ENCODE data around the gene DMTF1.
"Not testable (repeated sequence)": the region's sequence is repeated elsewhere in the genome, so short reads cannot be mapped to it uniquely, and the experiment has no call there.

Gene DMTF1, protein sequence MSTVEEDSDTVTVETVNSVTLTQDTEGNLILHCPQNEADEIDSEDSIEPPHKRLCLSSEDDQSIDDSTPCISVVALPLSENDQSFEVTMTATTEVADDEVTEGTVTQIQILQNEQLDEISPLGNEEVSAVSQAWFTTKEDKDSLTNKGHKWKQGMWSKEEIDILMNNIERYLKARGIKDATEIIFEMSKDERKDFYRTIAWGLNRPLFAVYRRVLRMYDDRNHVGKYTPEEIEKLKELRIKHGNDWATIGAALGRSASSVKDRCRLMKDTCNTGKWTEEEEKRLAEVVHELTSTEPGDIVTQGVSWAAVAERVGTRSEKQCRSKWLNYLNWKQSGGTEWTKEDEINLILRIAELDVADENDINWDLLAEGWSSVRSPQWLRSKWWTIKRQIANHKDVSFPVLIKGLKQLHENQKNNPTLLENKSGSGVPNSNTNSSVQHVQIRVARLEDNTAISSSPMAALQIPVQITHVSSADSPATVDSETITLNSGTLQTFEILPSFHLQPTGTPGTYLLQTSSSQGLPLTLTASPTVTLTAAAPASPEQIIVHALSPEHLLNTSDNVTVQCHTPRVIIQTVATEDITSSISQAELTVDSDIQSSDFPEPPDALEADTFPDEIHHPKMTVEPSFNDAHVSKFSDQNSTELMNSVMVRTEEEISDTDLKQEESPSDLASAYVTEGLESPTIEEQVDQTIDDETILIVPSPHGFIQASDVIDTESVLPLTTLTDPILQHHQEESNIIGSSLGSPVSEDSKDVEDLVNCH

DNA sequence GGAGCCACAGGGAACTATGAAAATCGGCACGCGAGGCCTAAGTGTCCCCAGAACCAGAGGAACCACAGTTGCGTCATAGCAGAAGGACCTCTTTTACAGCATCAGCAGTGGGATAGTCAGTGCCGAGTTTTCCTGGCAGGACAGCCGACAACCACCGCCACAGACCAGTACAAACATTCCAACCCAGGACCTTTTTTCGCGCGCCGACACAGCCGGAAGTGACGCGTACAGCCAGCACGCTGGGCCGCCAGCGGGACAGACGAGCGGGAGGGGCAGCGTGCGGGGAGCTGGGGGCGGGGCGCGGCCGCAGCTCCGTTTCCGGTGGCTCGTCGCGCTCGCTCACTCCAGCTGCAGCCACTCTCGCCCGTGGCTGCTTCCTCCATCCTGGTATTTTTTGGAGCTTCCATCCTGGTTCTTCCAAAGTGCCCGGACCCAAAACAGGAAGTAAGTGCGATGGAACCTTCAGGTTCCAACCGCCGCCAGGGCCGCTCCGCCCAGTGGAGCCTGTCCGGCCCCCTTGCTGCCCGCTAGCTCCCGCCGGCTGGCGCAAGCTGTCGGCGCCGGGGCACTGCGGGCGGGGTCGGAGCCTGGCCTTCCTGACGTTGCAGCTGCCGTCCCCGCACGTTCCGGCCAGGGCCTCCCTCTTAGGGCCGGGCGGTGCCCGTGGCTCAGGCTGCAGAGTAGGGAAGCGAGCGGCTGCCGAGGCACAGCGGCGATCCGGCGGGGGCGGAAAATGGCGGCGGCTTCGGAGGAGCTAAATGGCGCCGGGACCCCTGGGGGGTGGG is at the start of gene DMTF1:
Gene DMTF1, plus strand, starts transcription at position 342 of the 785 bp plus-strand sequence. CDS start 12,489 bp downstream, outside the sequence.
- DNase-seq (ENCODE audit: low read depth in 2 of 2): peak; percentile 76 to 85

DNA sequence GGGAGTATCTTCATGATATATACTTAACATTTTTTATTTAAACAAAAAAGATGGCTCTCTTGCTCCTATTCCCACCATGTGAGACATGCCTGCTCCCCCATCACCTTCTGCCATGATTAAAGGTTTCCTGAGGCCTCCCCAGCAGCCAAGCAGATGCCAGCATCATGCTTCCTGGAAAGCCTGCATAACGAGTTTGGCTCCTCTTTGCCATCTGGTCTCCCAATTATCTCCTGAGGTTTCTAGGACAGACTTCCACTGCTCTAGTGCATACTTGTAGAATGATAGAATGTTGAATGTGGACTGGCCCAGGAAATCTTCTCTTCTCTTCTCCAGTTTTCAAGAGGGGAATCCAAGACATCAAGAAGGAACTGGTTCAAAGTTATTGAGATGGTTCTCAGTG is 46.9 kb upstream of the DMTF1 start:
- DNase-seq (ENCODE audit: low read depth in 2 of 2): no peak

DNA sequence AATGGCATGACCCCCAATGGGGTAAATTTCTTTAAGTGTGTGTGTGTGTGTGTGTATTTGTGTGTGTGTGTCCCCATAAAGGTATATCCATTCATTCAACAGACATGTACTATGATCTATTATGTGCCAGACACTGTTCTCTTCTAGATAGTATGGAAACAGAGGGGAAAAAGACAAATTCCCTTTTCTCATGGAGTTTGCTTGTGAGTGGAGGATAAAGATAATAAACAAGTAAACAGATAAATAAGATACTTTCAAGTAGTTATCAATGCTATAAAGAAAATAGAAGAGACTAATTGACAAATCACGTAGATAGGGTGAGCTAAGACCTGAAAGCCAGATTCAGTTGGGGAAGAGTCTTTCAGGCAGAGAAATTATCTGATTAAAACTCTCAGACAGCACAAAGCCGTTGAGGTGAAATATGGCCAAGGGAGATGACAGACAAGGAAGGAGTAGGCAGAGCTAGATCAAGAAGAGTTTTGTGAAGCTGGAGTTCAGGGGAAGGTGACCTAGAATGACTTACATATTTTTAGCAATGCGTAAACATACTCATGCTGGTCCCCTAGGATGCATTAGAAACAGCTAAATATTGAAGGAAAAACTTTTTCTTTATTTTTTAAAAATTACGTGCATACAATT is 45.2 kb upstream of the DMTF1 start:
- DNase-seq (ENCODE audit: low read depth in 2 of 2): no peak

DNA sequence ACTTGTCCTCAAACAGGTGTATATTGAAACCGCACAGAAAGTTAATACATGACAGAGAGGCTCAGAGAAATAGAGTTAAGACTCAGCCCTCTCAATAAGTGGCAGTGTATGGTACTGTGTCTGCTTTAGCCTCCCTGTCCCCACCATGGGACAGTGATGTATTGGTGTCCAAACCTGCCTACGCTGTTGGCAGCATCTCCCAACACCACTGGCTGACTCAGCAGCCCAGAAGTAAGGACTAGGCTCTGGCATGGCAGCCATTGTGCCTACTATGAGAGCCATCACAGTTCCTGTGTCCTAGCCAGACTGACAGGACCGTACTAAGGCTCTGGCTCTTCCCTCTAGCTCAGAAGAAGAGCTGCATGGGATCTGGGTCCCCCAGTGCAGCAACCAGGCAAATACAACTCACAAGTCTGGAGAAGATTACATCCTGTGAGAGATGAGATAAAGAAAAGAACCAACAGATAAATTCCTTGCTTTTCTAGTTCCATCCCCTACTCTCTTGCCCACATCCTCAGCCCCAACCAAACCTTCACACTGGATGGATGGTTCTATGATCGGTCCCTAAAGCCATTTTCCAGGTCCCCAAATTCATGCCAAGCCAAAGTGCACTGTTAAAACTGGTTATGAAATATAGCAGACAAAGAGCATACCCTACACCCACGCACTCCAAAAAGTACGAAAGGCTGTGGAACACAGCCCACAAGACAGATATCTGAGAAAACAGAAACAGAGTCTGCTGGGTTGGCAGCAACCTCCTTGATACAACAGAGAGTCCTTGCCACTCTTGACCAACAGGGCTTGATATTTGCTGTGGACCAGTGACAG is 44.1 kb upstream of the DMTF1 start:
- DNase-seq (ENCODE audit: low read depth in 2 of 2): no peak

DNA sequence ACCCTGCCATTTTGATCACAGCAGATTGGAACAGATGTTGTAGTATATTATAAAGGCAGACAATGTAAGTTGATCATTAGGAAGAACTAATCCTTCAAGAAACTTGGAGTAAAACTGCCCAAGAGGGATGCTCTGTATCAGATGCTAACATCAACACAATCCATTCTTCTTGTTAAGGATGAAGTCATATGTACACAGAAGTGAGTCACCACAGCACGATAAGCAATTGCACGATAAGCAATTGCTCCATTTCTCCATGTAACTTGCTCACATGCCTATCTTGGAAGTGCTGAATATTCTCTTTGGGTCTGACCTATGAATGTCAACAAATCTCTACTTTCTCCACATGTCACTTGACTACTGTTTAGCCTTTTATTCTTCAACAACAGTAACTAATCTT is 41.5 kb upstream of the DMTF1 start:
- DNase-seq (ENCODE audit: low read depth in 2 of 2): no peak

DNA sequence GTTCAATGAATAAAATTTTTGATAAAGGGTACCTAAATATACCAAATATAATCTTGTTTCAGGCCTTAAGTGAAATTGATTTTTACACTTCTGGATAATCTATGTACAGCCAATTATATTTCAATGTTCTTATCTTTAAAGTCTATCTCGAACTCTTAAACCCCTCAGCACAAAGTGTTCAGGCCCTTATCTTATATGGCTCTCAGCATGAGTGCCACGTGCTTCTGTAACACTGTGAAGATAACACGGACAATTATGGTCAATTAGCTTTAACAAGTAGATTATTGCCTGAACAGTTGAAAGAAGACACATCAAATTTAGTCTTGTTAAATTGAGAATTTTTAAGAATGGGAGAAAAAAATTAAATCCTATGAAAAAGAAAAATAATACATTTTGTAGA is 40.4 kb upstream of the DMTF1 start:
- no peak for DNase-seq (ENCODE audit: low read depth in 2 of 2)

DNA sequence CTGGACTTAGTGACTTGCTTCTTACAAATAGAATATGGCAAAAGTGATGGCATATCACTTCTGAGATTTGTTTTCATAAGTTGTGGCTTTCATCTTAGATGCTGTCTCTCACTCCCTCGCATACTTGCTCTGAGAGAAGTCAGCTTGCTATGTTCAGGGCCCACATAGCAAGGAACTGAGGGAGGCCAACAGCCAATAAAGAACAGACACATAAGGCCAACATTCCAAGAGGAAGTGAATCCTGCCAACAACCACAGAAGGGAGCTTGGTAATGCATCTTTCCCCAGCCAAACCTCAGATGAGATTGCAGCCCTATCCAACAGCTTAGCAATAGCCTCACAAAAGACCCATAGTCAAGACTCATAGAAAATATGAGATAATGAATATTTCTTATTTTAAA is 39.2 kb upstream of the DMTF1 start:
- DNase-seq (ENCODE audit: low read depth in 2 of 2): no peak

DNA sequence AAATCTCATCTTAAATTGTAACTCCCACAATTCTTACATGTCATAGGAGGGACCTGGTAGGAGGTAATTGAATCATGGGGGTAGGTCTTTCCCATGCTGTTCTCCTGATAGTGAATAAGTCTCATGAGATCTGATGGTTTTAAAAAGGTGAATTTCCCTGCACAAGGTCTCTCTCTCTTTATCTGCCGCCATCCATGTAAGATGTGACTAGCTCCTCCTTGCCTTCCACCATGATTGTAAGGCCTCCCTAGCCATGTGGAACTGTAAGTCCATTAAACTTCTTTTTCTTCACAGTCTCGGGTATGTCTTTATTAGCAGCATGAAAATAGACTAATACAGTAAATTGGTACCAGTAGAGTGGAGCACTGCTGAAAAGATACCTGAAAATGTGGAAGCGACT is 38.3 kb upstream of the DMTF1 start:
- not testable (repeated sequence) for DNase-seq (ENCODE audit: low read depth in 2 of 2)

DNA sequence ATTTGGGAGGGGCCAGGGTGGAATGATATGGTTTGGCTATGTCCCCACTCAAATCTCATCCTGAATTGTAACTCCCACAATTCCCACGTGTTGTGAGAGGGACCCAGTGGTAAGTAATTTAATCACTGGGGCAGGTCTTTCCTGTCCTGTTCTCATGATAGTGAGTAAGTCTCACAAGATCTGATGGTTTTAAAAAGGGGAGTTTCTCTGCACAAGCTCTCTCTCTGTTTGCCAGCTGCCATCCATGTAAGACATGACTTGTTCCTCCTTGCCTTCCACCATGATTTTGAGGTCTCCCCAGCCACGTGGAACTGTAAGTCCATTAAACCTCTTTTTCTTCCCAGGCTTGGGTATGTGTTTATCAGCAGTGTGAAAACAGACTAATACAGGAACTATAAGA is 36.5 kb upstream of the DMTF1 start:
- DNase-seq (ENCODE audit: low read depth in 2 of 2): not testable (repeated sequence)

DNA sequence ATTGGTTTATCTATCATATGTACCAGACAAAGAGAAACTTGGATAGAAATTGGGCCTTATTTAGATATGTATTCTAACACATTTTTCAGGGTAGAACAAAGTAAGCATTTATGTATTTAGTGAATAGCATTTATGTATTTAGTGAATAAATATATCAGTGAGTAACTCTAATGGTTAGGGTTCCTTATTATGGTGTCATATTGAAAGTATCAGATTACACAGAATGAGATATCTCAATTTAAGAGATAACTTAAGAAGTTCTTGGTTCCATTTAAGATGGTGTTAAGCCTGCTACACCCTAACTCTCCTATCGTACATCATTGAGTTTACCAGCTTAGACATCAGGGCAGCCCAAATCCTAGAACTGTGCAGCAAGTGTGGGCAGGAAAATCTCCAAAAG is 35.9 kb upstream of the DMTF1 start:
- no peak for DNase-seq (ENCODE audit: low read depth in 2 of 2)

DNA sequence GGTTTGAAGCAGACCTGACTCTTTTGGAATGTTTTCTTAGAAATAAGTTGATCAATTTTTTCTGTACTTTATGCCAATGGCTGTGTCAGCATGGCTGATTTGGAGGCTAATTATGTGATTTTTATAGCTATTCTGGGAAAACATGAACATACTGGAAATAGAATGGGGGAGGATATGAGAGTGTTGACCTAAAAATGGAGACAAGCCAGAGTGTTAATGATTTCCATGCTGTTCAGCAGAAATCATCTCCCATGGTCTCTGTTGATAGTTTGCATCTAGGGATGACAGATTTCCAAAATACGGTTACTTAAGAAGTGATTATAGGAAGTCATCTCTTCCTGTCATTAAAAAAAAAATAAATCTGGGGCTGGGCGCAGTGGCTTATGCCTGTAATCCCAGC is 32.7 kb upstream of the DMTF1 start:
- no peak for DNase-seq (ENCODE audit: low read depth in 2 of 2)

DNA sequence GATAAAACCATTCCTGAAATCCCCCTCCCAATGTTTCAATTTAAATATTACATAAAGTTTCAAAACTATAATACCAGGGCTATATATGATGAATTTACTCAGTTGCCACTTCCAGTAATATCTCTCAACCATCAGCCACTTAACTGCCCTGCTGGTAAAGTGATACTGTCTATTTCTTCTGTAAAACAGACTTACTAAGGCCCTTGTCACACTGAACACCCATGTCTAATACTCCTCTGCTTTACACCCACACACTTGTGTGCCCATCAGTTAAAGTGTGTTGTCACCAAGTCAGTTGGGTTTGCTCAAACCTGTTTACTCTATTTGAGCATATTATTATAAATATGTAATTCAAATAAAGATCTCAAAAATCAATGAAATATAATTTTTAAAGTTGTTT is 29.1 kb upstream of the DMTF1 start:
- DNase-seq (ENCODE audit: low read depth in 2 of 2): no peak

DNA sequence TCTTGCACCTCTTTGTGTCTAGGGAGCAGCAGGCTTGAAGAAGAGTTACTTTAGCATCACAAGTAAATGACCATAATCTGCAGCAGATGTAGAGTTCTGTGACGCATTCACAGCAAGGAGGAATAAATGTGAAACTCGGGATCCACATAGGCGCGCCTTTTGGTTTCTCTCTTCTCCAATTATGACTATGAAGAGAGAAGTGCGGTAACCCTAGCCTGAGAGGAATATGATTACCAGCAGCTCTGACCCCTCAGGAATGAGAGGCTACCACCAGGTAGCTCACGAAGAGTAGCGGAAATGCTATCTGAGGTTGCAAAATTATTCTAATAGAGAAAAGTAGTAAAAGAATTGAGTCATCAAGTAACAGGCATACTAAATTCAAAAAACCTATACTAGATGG is 25.2 kb upstream of the DMTF1 start:
- no peak for DNase-seq (ENCODE audit: low read depth in 2 of 2)

DNA sequence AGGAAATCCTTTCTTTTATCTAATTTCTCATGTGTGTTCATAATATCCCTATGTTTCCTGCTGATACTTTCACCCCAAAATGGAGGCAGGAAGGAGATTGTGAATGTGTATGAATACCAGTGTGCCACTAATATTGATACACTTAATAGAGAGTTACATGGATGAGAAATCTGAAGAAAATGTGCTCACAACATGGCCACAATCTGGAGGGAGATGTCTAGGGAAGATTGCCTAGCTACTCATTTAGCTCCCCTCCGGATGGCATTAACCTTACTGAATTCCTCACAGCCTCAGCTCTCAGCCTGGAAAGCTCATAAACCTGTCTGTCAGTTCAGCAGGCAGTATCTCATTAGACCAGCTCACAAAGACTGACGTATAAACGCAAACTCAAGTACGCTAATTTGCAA is 23.4 kb upstream of the DMTF1 start:
- DNase-seq (ENCODE audit: low read depth in 2 of 2): no peak

DNA sequence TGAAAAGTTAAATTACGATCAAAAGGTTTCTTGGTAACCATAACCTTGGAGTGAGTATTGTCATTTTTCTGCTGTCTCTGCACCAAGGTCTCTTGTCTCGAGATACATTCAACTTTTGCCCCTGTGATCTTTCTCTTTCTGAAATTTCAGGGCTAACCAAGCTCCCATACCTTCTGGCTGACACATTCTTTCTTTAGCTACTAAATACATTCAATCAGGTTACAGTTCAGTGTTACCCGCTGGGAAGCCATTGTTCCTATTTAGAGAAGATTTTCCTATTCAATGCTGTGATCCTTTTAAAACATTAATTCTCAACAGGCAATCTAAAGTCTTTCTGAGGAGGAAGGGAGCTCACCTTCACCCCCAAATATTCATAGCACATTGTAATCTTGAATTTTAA is 22.9 kb upstream of the DMTF1 start:
- DNase-seq (ENCODE audit: low read depth in 2 of 2): no peak

DNA sequence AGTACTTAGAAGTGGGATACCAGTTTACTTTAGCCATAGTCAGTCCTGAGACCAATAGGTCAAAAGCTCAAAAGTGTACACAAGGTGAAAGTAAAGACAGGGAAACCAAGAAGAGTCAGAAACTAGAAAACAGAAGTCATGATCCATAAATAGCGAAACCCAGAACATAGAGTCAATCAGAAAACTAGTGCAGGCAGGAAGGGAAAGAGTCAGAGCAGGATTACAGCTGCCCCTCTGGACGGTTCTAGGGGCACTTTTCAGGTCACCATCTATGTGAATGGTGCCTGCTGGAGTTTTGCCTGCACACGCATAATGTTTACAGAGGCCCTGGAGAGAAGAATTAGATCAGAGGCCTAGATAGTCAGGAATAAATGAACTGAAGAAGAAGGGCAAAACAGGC is 22.4 kb upstream of the DMTF1 start:
- no peak for DNase-seq (ENCODE audit: low read depth in 2 of 2)

DNA sequence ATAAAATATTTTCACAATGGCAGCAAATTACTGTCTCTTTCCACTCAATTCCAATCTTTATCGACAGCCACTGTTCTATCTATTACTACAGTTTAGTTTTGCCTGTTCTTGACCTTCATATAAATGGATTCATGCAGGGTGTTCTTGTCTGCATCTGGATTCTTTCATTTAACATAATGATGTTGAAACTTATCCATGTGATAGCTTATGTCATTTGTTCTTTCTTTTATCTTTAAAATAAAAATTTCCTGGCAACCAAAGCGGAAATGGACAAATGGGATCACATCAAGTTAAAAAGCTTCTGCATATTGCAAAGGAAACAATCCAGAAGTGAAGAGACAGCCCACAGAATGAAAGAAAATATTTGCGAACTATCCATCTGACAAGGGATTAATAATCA is 20.5 kb upstream of the DMTF1 start:
- DNase-seq (ENCODE audit: low read depth in 2 of 2): no peak

DNA sequence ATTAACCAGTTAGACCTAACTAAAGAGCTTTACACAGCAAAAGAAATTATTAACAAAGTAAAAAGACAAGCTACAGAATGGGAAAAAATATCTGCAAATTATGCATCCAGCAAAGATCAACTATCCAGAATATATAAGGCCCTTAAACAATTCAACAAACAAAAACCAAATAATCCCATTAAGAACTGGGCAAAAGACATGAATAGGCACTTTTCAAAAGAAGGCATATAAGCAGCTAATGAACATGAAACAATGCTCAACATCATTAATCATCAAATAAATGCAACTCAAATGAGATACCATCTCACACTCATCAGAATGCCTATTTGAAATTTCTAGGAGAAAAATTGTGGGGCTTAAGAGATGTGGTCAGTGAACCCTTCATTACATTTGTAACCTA is 15.0 kb upstream of the DMTF1 start:
- no peak for DNase-seq (ENCODE audit: low read depth in 2 of 2)

DNA sequence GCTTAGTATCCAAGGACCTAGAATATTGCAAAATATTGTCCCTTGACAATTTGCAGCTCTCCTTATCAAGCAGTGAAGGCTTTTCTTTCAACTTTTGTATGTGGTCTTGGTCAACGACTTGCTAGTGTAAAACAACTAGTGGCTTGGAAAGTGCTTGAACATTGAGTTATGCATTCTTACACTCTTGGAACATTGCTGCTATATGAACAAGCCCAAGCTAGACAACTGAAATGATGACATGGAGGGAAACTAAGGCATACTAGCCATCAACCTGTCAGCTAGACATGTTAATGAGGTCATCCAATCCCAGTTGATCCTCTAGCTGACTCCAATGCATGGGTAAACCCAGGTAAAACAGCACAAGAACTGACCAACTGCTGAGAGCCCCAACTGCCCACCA is 12.7 kb upstream of the DMTF1 start:
- DNase-seq (ENCODE audit: low read depth in 2 of 2): no peak

DNA sequence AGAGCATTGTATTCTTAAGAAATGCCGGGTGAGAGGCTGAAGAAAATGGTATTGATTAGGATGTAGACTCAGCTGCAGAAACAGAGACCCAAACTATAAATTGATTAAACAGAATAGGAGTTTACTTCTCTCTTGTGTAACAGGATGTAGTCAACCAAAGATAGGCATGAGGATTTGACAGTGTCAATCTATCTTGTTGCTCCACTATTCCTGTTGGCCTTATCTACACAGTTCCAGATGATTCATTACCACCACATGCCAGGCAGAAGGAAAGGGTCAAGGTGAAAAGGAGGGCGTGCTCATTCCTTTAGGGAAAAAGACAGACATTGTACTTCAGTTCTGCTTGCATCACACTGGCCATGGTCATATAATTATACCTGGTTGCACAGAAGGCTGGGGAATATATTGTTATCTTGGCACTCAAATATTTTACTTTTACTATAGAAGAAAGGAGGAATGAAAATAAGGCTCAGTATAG is 11.9 kb upstream of the DMTF1 start:
- DNase-seq (ENCODE audit: low read depth in 2 of 2): no peak

DNA sequence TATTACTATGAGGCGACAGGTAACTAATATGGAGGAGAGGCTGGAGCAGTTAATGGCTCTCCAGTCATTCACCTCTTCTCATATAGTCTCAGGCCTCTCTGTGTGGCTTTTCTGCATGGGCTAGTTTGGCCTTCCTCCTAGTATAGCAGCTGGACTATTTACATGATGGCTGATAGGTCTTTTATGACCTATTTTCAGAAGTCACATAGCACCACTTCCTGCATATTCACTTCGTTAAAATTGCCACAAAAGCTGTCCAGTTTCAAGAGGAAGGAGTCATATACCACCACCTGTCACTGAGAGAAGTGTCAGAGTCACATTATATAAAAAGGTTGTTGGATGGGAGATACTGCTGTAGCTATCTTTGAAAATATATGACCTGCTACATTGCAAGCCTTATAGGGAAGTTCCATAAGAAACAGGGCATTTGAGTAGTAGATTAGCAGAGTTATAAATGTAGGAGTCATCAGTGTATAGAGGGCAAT is 8.0 kb upstream of the DMTF1 start:
- DNase-seq (ENCODE audit: low read depth in 2 of 2): no peak

All from stimulated activated CD8-positive, alpha-beta memory T cell treated with anti-CD3 and anti-CD28 coated beads, Interleukin-7, amount 100 ng/mL, for 4 hours (primary cell).